Epithelial cell of proximal tubule (primary cell): ENCODE results near the gene NES. TPM values are rescaled to one million over a fixed set of nuclear protein-coding genes. Genes with fewer than 3 reads are reported as not detected.
A peak's percentile ranks its signal among the peaks of the same experiment; 100 is the strongest.

Experiments
- DNase-seq: peaks from one replicate; pipeline ENCODE4 v3.0.0-alpha.2; 2011; ENCODE audit warnings: low read depth
- H3K4me3 ChIP-seq: 2 replicates; pipeline ENCODE4 v1.5.1; 2011; ENCODE audit warnings: low read depth, mild to moderate bottlenecking, low read length
- total RNA-seq: library from RNA; depleted of rRNA; stranded (reverse); fragments of >200 nt; gene quantifications from 2 replicates; pipeline ENCODE4 v1.2.3, GENCODE V29; 2015
- TF ChIP-seq, protein P1 (sequence below): conservative IDR thresholded peaks from 2 replicates; pipeline ENCODE4 v1.5.1; 2012; ENCODE audit warnings: low read depth, mild to moderate bottlenecking, low read length

The NES gene
- total RNA-seq, 1 donor from 2014 or later: 70.2 TPM

DNA sequence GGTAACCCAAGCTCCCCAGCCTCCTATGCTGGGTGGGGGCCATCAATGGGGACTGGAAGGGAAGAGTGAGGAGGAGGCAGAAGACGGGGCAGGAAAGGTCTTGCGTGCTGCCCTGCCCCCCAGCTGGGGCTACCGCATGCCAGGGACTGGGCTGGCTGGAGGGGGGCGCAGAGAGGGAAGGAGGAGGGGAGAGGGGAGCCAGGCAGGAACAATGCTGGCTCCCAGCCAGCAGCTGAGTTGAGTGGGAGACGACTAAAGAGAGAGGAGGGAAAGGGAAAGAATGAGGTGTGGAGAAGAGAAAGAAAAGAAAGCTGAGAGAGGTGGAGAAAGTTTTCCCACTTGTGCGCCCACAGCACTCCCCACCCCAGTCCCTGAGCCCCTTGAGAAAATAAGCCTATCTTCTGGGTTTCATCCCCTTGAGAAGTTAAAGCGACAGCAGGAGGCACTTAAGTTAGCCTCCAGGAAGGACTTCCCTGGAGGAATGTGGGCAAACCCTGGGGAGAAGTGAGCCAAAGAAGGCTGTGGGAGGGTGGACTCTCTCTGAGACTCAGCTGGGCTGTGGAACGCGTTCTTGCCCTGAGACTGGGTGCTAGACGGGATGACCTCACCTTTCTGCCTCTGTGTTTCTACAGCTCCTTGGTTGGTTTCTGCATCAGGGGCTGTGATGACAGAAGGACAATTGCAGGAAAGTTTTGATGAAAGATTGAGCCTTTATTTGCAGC lies 12.9 kb upstream of the NES start:
- peak overlapping the region; percentile 21 for H3K4me3 ChIP-seq
- DNase-seq: no peak
- TF ChIP-seq, protein P1, sequence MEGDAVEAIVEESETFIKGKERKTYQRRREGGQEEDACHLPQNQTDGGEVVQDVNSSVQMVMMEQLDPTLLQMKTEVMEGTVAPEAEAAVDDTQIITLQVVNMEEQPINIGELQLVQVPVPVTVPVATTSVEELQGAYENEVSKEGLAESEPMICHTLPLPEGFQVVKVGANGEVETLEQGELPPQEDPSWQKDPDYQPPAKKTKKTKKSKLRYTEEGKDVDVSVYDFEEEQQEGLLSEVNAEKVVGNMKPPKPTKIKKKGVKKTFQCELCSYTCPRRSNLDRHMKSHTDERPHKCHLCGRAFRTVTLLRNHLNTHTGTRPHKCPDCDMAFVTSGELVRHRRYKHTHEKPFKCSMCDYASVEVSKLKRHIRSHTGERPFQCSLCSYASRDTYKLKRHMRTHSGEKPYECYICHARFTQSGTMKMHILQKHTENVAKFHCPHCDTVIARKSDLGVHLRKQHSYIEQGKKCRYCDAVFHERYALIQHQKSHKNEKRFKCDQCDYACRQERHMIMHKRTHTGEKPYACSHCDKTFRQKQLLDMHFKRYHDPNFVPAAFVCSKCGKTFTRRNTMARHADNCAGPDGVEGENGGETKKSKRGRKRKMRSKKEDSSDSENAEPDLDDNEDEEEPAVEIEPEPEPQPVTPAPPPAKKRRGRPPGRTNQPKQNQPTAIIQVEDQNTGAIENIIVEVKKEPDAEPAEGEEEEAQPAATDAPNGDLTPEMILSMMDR: no peak

DNA sequence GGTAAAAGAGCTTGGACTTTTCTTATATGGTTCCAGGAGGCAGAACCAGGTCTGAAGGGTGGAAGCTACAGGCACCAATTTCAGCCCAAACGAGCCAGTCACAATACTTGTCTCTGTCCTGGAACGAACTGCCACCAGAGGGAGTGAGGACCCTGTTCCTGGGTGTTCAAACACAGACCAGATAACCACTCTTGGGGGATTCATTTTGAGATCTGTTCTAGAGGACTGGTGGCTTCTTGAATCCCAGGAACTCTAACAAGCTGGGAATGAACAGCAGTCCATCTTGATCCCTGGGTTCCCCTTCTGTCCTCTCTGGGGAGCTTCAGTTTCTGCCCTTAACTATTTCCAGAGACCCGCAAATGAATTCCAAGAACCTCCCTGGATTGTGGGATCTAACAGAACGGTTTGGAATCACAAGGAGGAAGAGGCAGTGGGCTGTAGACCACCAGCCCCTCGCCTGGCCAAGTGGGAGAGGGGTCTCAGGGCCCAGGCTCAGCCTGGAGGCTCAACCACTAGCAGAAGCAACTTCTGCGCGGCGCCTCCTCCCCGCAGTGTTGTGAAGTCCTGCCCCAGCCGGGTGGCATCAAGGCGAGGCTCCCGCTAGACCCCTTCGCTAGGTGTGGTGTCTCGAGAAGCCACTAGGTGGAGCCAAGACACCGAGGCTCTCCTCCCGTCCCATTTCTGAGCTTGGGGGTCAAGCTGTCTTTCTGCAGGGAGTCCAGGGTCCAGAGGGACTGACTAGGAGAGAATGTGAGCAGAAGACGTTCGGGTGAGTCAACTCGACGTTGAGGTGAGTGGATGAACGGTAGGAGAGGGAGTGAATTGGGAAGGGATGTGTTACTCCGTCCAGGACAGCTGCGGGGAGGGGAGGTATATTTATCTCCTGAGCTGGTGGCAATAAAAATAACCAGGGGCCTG lies 12.1 kb upstream of the NES start:
- TF ChIP-seq, protein P1: peak; percentile 90
- DNase-seq: no peak
- peak overlapping the region; percentile 21 for H3K4me3 ChIP-seq

DNA sequence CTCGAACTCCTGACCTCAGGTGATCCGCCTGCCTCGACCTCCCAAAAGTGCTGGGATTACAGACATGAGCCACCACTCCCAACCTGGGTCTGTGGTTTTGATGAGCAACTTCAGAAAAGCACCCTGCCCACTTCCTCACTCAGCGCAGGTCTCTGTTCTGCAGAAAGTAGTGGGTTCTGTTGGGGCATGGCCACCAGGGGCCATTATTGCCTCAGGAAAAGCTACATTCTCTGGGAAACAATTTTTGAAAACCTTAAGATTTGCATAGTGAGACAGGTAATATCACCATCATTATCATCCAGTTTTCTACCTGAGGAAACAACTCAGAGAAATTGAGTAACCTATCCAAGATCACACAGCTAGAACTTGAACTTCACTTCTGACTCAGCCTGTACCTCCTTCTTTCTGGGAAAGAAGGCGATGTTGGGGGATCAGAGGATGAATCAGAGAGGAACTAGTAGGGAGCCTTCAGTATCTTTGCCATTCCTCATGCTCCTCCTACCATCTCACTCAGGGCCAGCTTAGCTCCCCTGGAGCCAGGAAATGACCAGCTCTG lies 7.1 kb upstream of the NES start:
- H3K4me3 ChIP-seq: no peak overlapping the region
- TF ChIP-seq, protein P1: peak; percentile 21
- no peak for DNase-seq

DNA sequence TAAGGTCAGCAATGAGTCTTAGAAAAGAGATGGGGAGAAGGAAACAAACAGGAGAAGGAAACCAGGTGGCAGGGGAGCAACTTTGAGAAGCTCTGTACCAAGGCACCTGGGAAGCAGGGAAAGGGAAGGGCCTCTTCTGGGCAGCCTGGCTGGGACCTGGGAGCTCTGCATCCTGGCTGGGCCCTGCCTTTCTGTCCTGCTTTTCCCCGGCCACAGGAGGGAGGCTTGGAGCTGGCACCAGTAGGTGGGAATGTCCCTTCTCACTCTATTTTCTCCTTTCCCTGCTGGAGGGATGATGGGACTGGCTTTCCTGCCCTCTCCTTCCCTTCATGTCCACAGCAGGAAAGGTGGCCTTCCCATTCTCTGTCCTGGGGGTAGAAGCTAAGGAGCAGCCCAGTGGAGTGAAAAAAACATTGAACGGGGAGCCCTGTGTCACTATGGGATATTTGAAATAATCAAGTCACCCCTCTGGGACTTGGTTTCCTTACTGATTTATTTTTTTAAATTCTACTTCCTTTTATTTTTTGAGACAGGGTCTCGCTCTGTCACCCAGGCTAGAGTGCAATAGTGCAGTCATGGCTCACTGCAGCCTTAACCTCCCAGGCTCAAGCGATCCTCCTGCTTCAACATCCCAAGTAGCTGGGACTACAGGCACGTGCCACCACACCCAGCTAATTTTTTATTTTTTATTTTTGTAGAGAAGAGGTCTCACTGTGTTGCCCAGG lies 5.1 kb upstream of the NES start:
- no peak for DNase-seq
- H3K4me3 ChIP-seq: no peak overlapping the region
- TF ChIP-seq, protein P1: peak; percentile 36

DNA sequence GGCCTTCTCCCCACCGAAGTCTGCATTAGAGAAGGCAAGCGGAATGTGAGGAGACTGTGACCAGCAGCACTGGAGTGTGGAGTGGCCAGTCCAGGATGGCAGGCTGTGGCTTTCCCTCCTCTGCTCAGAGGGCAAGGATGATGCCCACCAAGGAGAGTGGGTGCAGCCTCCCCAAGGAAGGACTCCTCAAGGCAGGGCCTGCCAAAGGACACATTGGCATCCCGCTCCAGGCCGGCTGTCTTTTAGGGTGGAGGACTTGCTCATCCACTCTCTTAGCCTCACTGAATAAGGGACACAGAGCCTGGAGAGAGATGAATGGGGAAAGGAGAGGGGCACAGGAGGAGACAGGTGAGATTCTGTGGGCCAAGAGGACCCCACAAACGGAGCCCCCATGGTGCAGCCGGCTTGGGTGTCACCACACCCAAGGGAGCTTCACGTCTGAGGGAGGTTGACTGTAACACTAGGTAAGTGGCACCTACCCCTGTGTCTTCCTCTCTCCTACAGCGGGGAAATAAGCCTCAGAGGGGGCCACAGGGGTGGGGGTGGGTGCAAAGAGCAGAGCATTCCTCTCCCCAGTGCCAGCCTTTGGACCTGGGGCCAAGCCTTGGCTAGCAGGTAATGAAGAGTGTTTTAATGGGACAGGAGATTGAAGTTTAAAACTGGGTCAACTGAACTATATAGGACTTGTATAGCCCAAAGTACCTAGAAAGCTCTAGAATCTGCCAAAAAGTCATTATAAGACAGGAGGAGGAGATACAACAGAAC lies 4.2 kb upstream of the NES start:
- TF ChIP-seq, protein P1: no peak
- no peak overlapping the region for H3K4me3 ChIP-seq
- no peak for DNase-seq

DNA sequence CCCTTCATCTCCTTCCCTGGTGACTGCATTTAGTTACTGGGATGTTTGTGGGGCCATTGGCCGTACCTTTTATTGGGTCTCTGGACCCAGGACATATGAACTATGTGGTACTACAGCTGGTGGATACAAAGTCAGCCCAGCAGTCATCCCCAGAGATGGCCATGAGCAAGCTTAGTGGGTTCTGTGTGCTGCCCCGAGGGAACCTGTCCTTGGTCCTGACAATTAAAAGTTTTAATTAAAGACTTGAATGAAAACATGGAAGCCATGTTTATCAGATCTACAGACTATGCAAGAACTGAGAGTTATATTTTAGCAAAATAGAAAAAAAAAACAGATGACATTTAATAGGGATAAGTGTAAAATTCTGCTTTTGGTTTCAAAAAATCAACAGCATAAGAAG lies 2.8 kb upstream of the NES start:
- no peak overlapping the region for H3K4me3 ChIP-seq
- DNase-seq: no peak
- TF ChIP-seq, protein P1: no peak
